Fibroblast of lung (primary cell): ENCODE measurements around the gene MAGEC3. TPM values are rescaled to one million over a fixed set of nuclear protein-coding genes. Genes with fewer than 3 reads are reported as not detected.

Experiments
- DNase-seq, 2 donors: peaks; one replicate each; pipeline versions ENCODE4 v3.0.0 to v3.0.0-alpha.2; 2010; ENCODE audit warnings: low read depth in 2 of 2
- H2AFZ ChIP-seq: 2 replicates; pipeline ENCODE4 v1.5.1; 2012; ENCODE audit warnings: low read length, control low read depth, inconsistent platforms
- H3K27ac ChIP-seq: 2 replicates; pipeline ENCODE4 v1.5.1; 2011; ENCODE audit warnings: low read length, control low read depth; ENCODE audit not compliant: insufficient read depth
- H3K27me3 ChIP-seq: 2 replicates; pipeline ENCODE4 v1.5.1; 2011; ENCODE audit warnings: mild to moderate bottlenecking, low read length; ENCODE audit not compliant: control insufficient read depth, insufficient read depth
- H3K36me3 ChIP-seq: 2 replicates; pipeline ENCODE4 v1.5.1; 2011; ENCODE audit warnings: low read length; ENCODE audit not compliant: control insufficient read depth, insufficient read depth
- H3K4me1 ChIP-seq: 2 replicates; pipeline ENCODE4 v1.5.1; 2011; ENCODE audit warnings: low read length; ENCODE audit not compliant: control insufficient read depth, insufficient read depth; ENCODE audit errors: extremely low read depth
- H3K4me2 ChIP-seq: 2 replicates; pipeline ENCODE4 v1.5.1; 2011; ENCODE audit warnings: low read length, control low read depth; ENCODE audit not compliant: insufficient read depth; ENCODE audit errors: extremely low read depth
- H3K4me3 ChIP-seq, 4 experiments: fragments of 200-600 bp in 1 of 4; sonication (generic) in 1 of 4; replicated peaks in 1 of 4; 2 replicates each; pipeline ENCODE4 v1.5.1; 2011 to 2016; ENCODE audit warnings: low read length in 4 of 4, low read depth in 3 of 4, mild to moderate bottlenecking in 3 of 4, control low read depth in 2 of 4, inconsistent platforms in 1 of 4, mixed read lengths in 1 of 4; ENCODE audit not compliant: insufficient read depth in 1 of 4; ENCODE audit errors: control extremely low read depth in 1 of 4
- H3K79me2 ChIP-seq: 2 replicates; pipeline ENCODE4 v1.5.1; 2012; ENCODE audit warnings: mild to moderate bottlenecking, low read length, inconsistent platforms; ENCODE audit not compliant: control insufficient read depth, insufficient read depth
- H3K9ac ChIP-seq: 2 replicates; pipeline ENCODE4 v1.5.1; 2011; ENCODE audit warnings: mild to moderate bottlenecking, low read length, control low read depth; ENCODE audit not compliant: insufficient read depth
- H3K9me3 ChIP-seq: 2 replicates; pipeline ENCODE4 v1.5.1; 2012; ENCODE audit warnings: low read depth, low read length; ENCODE audit not compliant: control insufficient read depth, insufficient read depth
- H4K20me1 ChIP-seq: 2 replicates; pipeline ENCODE4 v1.5.1; 2011; ENCODE audit warnings: low read length; ENCODE audit not compliant: control insufficient read depth, insufficient read depth; ENCODE audit errors: extremely low read depth
- EZH2 ChIP-seq: IDR thresholded peaks from 2 replicates; pipeline ENCODE4 v1.5.1; 2012; ENCODE audit warnings: low read length, control low read depth, mild to moderate bottlenecking; ENCODE audit errors: missing control alignments
- polyA plus RNA-seq, 2 donors: library from polyadenylated mRNA; depleted of rRNA in 1 of 2; stranded (reverse) in 1 of 2; unstranded in 1 of 2; fragments of >200 nt; gene quantifications; 2 replicates each; pipeline ENCODE4 v1.2.1, GENCODE V29; 2011 to 2012; ENCODE audit warnings: missing spikeins in 1 of 2
- total RNA-seq: library from RNA; depleted of rRNA; stranded (reverse); fragments of >200 nt; gene quantifications from 2 replicates; pipeline ENCODE4 v1.2.1, GENCODE V29; 2014
- TF ChIP-seq, protein P1 (sequence below), 2 donors: IDR thresholded peaks in 1 of 2; conservative IDR thresholded peaks in 1 of 2; 1 replicate in 1 of 2; 2 replicates in 1 of 2; pipeline ENCODE4 v1.5.1; 2011 to 2012; ENCODE audit warnings: low read length in 2 of 2, control low read depth in 1 of 2, inconsistent platforms in 1 of 2, low read depth in 1 of 2, mild to moderate bottlenecking in 1 of 2

The MAGEC3 gene
- total and polyA plus RNA-seq, 2 donors (not counting 1 experiment from before 2014, with no cell fraction given), result not detected

DNA sequence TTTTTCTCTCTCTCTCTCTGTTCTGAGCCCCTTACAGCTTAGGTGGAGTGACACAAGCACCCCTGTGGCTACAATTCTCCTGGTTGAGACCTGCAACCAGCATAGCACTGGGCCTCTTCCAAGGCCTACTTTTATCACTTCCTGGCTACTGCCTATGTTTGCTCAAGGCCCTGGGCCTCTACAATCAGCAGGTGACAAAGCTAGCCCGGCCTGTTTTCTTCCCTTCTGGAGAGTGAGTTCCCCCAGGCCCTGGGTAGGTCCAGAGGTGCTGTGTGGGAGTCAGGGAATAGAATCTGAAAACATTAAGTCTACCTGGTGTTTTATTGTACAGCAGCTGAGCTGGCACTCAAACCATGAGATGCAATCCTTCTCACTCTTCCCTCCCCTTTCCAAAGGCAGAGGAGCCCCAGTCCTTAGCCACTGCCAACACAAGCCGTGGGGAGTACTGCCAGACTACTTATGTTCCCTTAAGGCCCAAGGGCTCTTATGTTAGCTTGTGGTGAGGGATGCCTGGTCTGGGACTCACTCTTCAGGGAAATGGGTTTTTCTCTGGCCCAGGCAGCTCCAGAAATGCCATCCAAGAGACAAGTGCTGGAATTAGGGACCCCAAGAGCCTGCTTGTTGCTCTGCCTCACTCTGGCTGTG lies 23.8 kb upstream of the MAGEC3 start:
- no peaks in the 10 kb centered on the region for H4K20me1 ChIP-seq

DNA sequence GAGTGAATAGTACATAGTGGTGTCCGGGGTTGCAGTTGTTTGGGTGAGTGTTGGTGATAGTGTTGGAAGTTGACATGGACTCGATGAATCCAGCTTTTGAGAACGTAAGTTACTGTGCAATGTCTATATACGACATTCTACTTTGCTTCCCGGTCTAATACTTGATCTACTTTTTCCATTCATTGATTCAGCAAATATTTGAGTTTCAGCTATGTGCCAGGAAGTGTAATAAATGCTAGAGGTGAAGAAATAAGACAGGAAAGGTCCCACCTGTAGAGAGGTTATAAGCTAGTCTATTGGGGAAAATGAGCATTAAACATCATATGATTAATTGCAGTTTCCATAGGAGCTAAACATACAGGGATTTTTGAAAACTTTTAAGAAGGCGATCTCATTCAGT lies 22.2 kb upstream of the MAGEC3 start:
- H2AFZ ChIP-seq, result no peak overlapping the region
- H3K9ac ChIP-seq, result no peak overlapping the region
- no peak overlapping the region for H3K27ac ChIP-seq
- H3K4me1 ChIP-seq, result no peaks in the 10 kb centered on the region
- H3K4me3 ChIP-seq, result no peak overlapping the region
- H3K9me3 ChIP-seq, result no peaks in the 10 kb centered on the region
- H3K79me2 ChIP-seq, result no peaks in the 10 kb centered on the region
- H3K4me2 ChIP-seq, result no peak overlapping the region
- TF ChIP-seq EZH2, result no peak
- TF ChIP-seq, protein P1, sequence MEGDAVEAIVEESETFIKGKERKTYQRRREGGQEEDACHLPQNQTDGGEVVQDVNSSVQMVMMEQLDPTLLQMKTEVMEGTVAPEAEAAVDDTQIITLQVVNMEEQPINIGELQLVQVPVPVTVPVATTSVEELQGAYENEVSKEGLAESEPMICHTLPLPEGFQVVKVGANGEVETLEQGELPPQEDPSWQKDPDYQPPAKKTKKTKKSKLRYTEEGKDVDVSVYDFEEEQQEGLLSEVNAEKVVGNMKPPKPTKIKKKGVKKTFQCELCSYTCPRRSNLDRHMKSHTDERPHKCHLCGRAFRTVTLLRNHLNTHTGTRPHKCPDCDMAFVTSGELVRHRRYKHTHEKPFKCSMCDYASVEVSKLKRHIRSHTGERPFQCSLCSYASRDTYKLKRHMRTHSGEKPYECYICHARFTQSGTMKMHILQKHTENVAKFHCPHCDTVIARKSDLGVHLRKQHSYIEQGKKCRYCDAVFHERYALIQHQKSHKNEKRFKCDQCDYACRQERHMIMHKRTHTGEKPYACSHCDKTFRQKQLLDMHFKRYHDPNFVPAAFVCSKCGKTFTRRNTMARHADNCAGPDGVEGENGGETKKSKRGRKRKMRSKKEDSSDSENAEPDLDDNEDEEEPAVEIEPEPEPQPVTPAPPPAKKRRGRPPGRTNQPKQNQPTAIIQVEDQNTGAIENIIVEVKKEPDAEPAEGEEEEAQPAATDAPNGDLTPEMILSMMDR (conservative IDR thresholded peaks at IDR 0.05 in 1 of 2, IDR thresholded peaks at IDR 0.05 in 1 of 2; ENCODE audit: low read depth in 1 of 2, low read length in 2 of 2), result no peak
- no peaks in the 10 kb centered on the region for H3K27me3 ChIP-seq
- no peaks in the 10 kb centered on the region for H4K20me1 ChIP-seq
- no peak for DNase-seq
- no peaks in the 10 kb centered on the region for H3K36me3 ChIP-seq

More for the DNA sequence above, 23.8 kb upstream of the MAGEC3 start:
- H3K4me2 ChIP-seq, result no peak overlapping the region
- H3K9me3 ChIP-seq, result no peaks in the 10 kb centered on the region
- no peak overlapping the region for H3K4me3 ChIP-seq
- no peak overlapping the region for H2AFZ ChIP-seq
- DNase-seq, result no peak
- TF ChIP-seq, protein P1 (conservative IDR thresholded peaks at IDR 0.05 in 1 of 2, IDR thresholded peaks at IDR 0.05 in 1 of 2; ENCODE audit: low read depth in 1 of 2, low read length in 2 of 2), result no peak
- no peak for TF ChIP-seq EZH2
- H3K9ac ChIP-seq, result no peak overlapping the region
- no peak overlapping the region for H3K27ac ChIP-seq
- H3K27me3 ChIP-seq, result no peaks in the 10 kb centered on the region
- no peaks in the 10 kb centered on the region for H3K79me2 ChIP-seq
- no peaks in the 10 kb centered on the region for H3K4me1 ChIP-seq
- no peaks in the 10 kb centered on the region for H3K36me3 ChIP-seq

GRCh38 chrX:141832247-141832646 lies 5.9 kb upstream of the MAGEC3 start:
- no peak for DNase-seq
- Histone ChIP-seq H3K9me3 (no peaks in the 10 kb centered on the region), H4K20me1 (no peaks in the 10 kb centered on the region), H3K4me3 (no peak overlapping the region), H3K27ac (no peak overlapping the region), H2AFZ (no peak overlapping the region), H3K27me3 (no peaks in the 10 kb centered on the region), H3K36me3 (no peaks in the 10 kb centered on the region), H3K79me2 (no peaks in the 10 kb centered on the region), H3K9ac (no peak overlapping the region), H3K4me1 (no peaks in the 10 kb centered on the region), H3K4me2 (no peak overlapping the region)
- TF ChIP-seq, protein P1 (conservative IDR thresholded peaks at IDR 0.05 in 1 of 2, IDR thresholded peaks at IDR 0.05 in 1 of 2; ENCODE audit: low read depth in 1 of 2, low read length in 2 of 2), result no peak
- TF ChIP-seq EZH2, result no peak
